Measurements from ENCODE around the gene PSME4.

PSME4 gene, protein sequence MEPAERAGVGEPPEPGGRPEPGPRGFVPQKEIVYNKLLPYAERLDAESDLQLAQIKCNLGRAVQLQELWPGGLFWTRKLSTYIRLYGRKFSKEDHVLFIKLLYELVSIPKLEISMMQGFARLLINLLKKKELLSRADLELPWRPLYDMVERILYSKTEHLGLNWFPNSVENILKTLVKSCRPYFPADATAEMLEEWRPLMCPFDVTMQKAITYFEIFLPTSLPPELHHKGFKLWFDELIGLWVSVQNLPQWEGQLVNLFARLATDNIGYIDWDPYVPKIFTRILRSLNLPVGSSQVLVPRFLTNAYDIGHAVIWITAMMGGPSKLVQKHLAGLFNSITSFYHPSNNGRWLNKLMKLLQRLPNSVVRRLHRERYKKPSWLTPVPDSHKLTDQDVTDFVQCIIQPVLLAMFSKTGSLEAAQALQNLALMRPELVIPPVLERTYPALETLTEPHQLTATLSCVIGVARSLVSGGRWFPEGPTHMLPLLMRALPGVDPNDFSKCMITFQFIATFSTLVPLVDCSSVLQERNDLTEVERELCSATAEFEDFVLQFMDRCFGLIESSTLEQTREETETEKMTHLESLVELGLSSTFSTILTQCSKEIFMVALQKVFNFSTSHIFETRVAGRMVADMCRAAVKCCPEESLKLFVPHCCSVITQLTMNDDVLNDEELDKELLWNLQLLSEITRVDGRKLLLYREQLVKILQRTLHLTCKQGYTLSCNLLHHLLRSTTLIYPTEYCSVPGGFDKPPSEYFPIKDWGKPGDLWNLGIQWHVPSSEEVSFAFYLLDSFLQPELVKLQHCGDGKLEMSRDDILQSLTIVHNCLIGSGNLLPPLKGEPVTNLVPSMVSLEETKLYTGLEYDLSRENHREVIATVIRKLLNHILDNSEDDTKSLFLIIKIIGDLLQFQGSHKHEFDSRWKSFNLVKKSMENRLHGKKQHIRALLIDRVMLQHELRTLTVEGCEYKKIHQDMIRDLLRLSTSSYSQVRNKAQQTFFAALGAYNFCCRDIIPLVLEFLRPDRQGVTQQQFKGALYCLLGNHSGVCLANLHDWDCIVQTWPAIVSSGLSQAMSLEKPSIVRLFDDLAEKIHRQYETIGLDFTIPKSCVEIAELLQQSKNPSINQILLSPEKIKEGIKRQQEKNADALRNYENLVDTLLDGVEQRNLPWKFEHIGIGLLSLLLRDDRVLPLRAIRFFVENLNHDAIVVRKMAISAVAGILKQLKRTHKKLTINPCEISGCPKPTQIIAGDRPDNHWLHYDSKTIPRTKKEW (N-terminal part only)

DNA sequence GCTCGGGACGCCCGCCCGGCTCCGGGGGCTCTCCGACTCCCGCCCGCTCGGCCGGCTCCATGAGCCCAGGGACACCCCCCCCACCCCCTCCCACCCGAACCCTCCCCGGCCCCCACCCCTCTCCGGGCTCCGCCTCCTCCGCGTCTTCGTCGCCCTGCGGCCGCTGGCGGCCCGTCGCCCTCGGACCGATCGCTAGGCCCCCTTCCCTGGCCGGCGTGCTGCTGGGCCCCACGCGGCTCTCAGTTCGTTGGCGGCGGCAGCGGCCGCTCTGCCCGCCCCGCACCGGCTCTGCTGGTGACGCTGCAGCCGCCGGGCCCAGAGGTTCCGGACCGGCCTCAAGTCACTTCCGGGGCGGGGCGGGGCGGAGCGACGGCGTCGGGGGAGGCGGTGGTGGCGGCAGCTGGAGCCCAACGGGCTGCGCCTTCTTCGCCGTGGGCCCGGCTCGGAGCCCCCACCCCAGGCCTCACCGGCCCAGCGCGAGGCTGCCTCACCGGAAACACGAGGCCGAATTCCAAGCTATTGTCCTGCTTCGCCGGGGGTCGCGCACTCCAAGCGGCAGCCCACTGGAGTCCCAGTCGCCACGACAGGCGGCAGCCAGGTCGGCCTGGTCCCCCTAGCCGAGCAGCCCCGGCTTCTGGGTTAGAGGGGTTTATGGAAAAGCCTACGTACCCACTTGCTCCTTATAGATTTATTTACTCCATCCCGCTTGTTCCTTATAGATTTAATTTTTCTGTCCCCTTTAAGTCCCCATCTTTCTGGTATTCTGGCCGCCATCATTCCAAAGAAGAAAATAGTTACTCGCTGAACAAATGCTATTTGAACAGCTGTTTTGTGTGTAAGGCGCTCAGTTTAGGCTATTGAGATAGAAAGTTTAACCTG, at the start of gene PSME4:
Gene PSME4 (minus strand): TSS at position 270 of the 879 bp plus-strand sequence. CDS start 209 bp downstream, at position 61.
- peak within 1 kb of the TSS; percentile 99 for H3K27ac ChIP-seq (ENCODE audit: low read depth, low read length)
- no peaks in the 10 kb centered on the region for H3K9me3 ChIP-seq (ENCODE audit: control insufficient read depth in 5 of 5, low read length in 5 of 5)
- peaks cover 8 to 21% (median 13%) of the 10 kb centered on the region in 5 donors for H3K36me3 ChIP-seq (ENCODE audit: control insufficient read depth in 5 of 5, insufficient read depth in 5 of 5, low read length in 5 of 5)
- no peaks in the 10 kb centered on the region for H3K27me3 ChIP-seq (ENCODE audit: control insufficient read depth in 5 of 5, insufficient read depth in 4 of 5, low read length in 5 of 5)
- H3K4me3 ChIP-seq (ENCODE audit: low read depth in 1 of 5, low read length in 5 of 5) = peak within 1 kb of the TSS; percentile 83 to 95 (median 94)
- H3K4me1 ChIP-seq (ENCODE audit: control insufficient read depth in 5 of 5, insufficient read depth in 5 of 5, low read length in 5 of 5) = peaks cover 0 to 32% (median 25%) of the 10 kb centered on the region in 5 donors
- peak within 1 kb of the TSS; percentile 96 to 100 (median 98) for H3K9ac ChIP-seq (ENCODE audit: low read length in 5 of 5)

DNA sequence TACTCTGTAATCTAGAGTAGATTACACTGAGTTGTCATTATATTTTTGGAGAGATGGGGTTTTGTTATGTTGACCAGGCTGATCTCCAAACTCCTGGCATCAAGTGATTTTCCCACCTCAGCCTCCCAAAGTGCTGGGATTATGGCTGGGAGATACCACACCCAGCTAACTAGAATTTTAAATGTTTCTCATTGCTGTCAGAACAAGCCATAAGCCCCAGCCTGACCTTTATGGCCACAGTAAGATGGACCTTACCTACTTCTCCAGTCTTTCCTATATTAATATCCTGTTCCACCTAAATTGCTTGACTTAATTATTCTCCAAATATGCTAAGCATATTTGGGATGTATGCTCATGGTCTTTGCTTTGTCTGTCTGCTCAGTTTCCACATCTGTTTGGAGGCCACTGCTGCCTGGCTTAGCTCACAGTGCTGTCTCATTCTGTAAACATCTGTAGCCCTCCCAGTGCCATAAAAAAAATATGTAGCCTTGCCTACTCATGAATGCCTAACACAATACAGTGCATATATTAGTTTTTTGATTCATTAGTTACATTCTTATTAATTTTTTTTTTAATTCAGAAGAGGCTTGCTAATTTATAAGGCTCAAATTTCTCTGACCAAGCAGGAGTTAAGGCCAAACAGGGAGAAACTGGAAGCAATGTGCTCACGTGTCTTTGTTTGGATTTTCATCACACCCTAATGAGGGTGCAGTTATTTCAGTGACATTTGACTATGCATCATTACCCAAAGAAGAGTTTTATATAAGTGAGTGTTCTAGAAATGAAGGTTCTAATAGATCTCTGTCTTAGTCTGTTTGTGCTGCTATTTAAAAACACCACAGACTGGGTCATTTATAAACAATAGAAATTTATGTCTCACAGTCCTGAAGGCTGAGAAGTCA, 45.3 kb upstream of the PSME4 start:
- no peak overlapping the region for H3K27ac ChIP-seq (ENCODE audit: low read depth, low read length)
- H3K27me3 ChIP-seq (ENCODE audit: control insufficient read depth in 5 of 5, insufficient read depth in 4 of 5, low read length in 5 of 5) = no peaks in the 10 kb centered on the region
- H3K9me3 ChIP-seq (ENCODE audit: control insufficient read depth in 5 of 5, low read length in 5 of 5) = peaks cover 0 to 5% (median 3%) of the 10 kb centered on the region in 5 donors
- no peak overlapping the region for H3K4me3 ChIP-seq (ENCODE audit: low read depth in 1 of 5, low read length in 5 of 5)
- H3K4me1 ChIP-seq (ENCODE audit: control insufficient read depth in 5 of 5, insufficient read depth in 5 of 5, low read length in 5 of 5) = peaks cover 0 to 14% (median 3%) of the 10 kb centered on the region in 5 donors
- no peak overlapping the region for H3K9ac ChIP-seq (ENCODE audit: low read length in 5 of 5)
- peaks cover 0 to 3% (median 0%) of the 10 kb centered on the region in 5 donors for H3K36me3 ChIP-seq (ENCODE audit: control insufficient read depth in 5 of 5, insufficient read depth in 5 of 5, low read length in 5 of 5)

DNA sequence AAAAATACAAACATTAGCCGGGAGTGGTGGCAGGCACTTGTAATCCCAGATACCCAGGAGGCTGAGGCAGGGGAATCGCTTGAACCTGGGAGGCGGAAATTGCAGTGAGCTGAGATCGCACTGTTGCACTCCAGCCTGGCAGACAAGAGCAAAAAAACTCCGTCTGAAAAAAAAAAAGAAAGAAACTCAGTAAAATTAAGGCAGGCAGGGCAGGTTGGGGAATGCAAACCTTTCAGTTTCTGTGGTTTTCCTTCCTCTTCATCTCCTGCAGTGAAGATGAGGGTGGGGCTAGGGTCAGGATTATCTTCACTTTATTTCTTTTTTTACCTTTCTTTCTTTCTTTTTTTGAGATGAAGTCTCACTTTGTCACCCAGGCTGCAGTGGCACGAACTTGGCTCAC, 43.2 kb upstream of the PSME4 start:
- H3K36me3 ChIP-seq (ENCODE audit: control insufficient read depth in 5 of 5, insufficient read depth in 5 of 5, low read length in 5 of 5) = peaks cover 0 to 3% (median 0%) of the 10 kb centered on the region in 5 donors
- H3K27me3 ChIP-seq (ENCODE audit: control insufficient read depth in 5 of 5, insufficient read depth in 4 of 5, low read length in 5 of 5) = no peaks in the 10 kb centered on the region
- no peak overlapping the region for H3K4me3 ChIP-seq (ENCODE audit: low read depth in 1 of 5, low read length in 5 of 5)
- no peaks in the 10 kb centered on the region for H3K9me3 ChIP-seq (ENCODE audit: control insufficient read depth in 5 of 5, low read length in 5 of 5)
- H3K4me1 ChIP-seq (ENCODE audit: control insufficient read depth in 5 of 5, insufficient read depth in 5 of 5, low read length in 5 of 5) = peaks cover 0 to 14% (median 3%) of the 10 kb centered on the region in 5 donors
- H3K9ac ChIP-seq (ENCODE audit: low read length in 5 of 5) = no peak overlapping the region
- no peak overlapping the region for H3K27ac ChIP-seq (ENCODE audit: low read depth, low read length)

DNA sequence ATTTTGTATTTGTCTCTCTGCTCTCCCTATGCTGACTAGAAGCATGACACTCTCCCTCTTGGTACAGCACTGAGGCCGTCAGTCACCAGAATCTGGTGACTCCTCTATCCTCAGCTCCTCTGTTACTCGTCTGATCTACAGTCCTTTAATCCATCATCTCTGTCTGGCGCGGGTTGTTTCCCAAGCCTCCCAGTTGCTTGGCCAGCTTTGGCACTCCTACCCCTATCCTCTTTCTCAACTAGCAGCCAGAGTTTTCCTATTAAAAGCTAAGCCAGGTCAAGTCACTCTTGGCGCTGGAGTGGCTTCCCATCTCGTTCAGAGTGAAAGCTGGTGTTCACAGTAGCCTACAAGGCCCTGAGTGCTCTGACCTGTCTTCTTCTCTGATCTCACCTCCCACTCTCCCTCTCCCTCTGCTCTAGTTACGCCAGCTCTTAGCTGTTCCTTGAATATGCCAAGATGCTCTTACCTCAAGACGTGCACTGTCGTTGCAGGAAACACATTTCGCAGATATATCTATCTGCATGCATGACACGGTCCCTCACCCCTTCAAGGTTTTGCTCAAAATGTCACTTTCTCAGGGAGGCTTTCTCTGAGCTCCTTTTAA, 41.8 kb upstream of the PSME4 start:
- Histone ChIP-seq H3K9ac (ENCODE audit: low read length in 5 of 5) (no peak overlapping the region), H3K4me1 (ENCODE audit: control insufficient read depth in 5 of 5, insufficient read depth in 5 of 5, low read length in 5 of 5) (peaks cover 0 to 14% (median 3%) of the 10 kb centered on the region in 5 donors), H3K27me3 (ENCODE audit: control insufficient read depth in 5 of 5, insufficient read depth in 4 of 5, low read length in 5 of 5) (no peaks in the 10 kb centered on the region), H3K27ac (ENCODE audit: low read depth, low read length) (no peak overlapping the region), H3K9me3 (ENCODE audit: control insufficient read depth in 5 of 5, low read length in 5 of 5) (no peaks in the 10 kb centered on the region), H3K36me3 (ENCODE audit: control insufficient read depth in 5 of 5, insufficient read depth in 5 of 5, low read length in 5 of 5) (no peaks in the 10 kb centered on the region), H3K4me3 (ENCODE audit: low read depth in 1 of 5, low read length in 5 of 5) (no peak overlapping the region)

DNA sequence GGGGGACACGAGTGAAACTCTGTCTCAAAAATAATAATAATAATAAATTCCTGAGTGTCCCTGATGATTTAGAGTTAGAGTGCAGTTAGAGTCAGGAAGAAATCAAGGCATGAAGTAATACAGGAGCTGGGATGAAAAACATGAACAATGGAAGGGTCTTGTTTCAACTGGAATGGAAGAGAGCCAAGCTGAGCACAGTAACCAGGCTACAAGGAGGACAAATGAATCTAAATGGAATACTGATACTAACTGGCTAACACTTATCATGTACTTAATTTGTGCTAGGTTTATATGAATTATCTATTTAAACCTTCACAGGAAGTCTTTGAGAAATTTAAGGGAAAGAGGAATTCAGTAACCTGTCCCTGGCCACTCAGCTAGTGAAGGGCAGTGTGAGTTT, 38.8 kb upstream of the PSME4 start:
- Histone ChIP-seq H3K9ac (ENCODE audit: low read length in 5 of 5) (no peak overlapping the region), H3K27ac (ENCODE audit: low read depth, low read length) (no peak overlapping the region), H3K27me3 (ENCODE audit: control insufficient read depth in 5 of 5, insufficient read depth in 4 of 5, low read length in 5 of 5) (no peaks in the 10 kb centered on the region), H3K4me1 (ENCODE audit: control insufficient read depth in 5 of 5, insufficient read depth in 5 of 5, low read length in 5 of 5) (peaks cover 0 to 7% (median 3%) of the 10 kb centered on the region in 5 donors), H3K36me3 (ENCODE audit: control insufficient read depth in 5 of 5, insufficient read depth in 5 of 5, low read length in 5 of 5) (no peaks in the 10 kb centered on the region), H3K9me3 (ENCODE audit: control insufficient read depth in 5 of 5, low read length in 5 of 5) (no peaks in the 10 kb centered on the region), H3K4me3 (ENCODE audit: low read depth in 1 of 5, low read length in 5 of 5) (no peak overlapping the region)

DNA sequence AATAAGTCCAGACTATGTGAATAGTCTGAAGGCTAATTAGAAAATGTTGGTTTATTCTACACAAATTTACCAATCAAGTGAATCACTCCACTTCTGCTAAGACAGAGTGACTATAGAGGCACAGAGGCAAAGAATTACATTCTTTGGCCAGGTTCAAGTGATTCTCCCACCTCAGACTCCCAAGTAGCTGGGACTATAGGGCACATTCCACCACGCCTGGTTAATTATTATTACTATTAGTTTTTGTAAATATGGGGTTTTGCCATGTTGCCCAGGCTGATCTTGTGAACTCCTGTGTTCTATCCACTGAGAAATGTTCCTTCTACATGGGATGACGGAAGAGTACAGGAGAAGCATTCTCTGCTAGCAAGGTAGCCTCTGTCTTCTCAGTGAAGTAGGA, 37.6 kb upstream of the PSME4 start:
- no peak overlapping the region for H3K4me3 ChIP-seq (ENCODE audit: low read depth in 1 of 5, low read length in 5 of 5)
- H3K4me1 ChIP-seq (ENCODE audit: control insufficient read depth in 5 of 5, insufficient read depth in 5 of 5, low read length in 5 of 5) = peaks cover 0 to 7% (median 3%) of the 10 kb centered on the region in 5 donors
- no peak overlapping the region for H3K27ac ChIP-seq (ENCODE audit: low read depth, low read length)
- H3K9me3 ChIP-seq (ENCODE audit: control insufficient read depth in 5 of 5, low read length in 5 of 5) = no peaks in the 10 kb centered on the region
- H3K36me3 ChIP-seq (ENCODE audit: control insufficient read depth in 5 of 5, insufficient read depth in 5 of 5, low read length in 5 of 5) = peaks cover 0 to 2% (median 0%) of the 10 kb centered on the region in 5 donors
- H3K9ac ChIP-seq (ENCODE audit: low read length in 5 of 5) = no peak overlapping the region
- H3K27me3 ChIP-seq (ENCODE audit: control insufficient read depth in 5 of 5, insufficient read depth in 4 of 5, low read length in 5 of 5) = no peaks in the 10 kb centered on the region

DNA sequence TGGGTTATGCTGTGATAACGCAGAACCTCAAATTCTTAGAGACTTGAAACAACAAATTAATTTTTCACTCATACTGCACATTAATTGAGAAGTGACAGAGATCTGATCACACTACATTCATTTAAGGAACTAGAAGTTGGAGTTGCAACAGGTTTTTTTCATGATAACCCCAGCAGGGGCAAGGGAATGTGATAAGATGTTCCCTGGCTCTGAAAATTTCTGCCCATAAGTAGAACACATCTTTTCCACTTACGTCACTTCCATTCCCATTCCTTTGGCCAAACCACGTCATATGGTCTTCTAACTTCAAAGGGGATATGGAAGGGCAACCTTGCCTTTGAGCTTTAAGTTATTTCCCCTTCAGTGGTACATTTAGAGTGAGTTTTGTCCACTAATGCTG, 29.7 kb upstream of the PSME4 start:
- Histone ChIP-seq H3K4me1 (ENCODE audit: control insufficient read depth in 5 of 5, insufficient read depth in 5 of 5, low read length in 5 of 5) (peaks cover 0 to 4% (median 0%) of the 10 kb centered on the region in 5 donors), H3K27me3 (ENCODE audit: control insufficient read depth in 5 of 5, insufficient read depth in 4 of 5, low read length in 5 of 5) (no peaks in the 10 kb centered on the region), H3K4me3 (ENCODE audit: low read depth in 1 of 5, low read length in 5 of 5) (no peak overlapping the region), H3K36me3 (ENCODE audit: control insufficient read depth in 5 of 5, insufficient read depth in 5 of 5, low read length in 5 of 5) (peaks cover 0 to 2% (median 0%) of the 10 kb centered on the region in 5 donors), H3K9ac (ENCODE audit: low read length in 5 of 5) (no peak overlapping the region), H3K27ac (ENCODE audit: low read depth, low read length) (no peak overlapping the region), H3K9me3 (ENCODE audit: control insufficient read depth in 5 of 5, low read length in 5 of 5) (no peaks in the 10 kb centered on the region)

DNA sequence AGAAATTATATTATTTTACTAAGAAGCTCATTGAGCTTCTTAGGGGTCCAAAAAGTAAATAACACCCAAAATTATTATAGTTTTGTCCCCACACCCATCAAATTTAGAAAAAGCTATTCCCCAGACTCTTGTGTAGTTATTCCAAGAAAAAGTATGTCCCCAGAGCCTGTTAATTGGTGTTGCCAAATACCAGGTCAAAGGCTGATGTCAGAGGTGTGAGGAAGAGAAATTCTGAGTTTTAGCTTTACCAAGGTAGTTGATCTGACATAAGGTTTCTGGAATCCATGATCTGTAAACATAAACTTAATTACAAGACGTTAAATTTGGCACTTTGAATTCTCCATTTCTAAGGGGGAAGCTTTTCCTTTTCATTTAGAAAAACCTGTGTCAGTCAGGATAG, 29.3 kb upstream of the PSME4 start:
- Histone ChIP-seq H3K9me3 (ENCODE audit: control insufficient read depth in 5 of 5, low read length in 5 of 5) (no peaks in the 10 kb centered on the region), H3K4me1 (ENCODE audit: control insufficient read depth in 5 of 5, insufficient read depth in 5 of 5, low read length in 5 of 5) (peaks cover 0 to 4% (median 0%) of the 10 kb centered on the region in 5 donors), H3K27me3 (ENCODE audit: control insufficient read depth in 5 of 5, insufficient read depth in 4 of 5, low read length in 5 of 5) (no peaks in the 10 kb centered on the region)

More for the DNA sequence above, 29.3 kb upstream of the PSME4 start:
- Histone ChIP-seq H3K9ac (ENCODE audit: low read length in 5 of 5) (no peak overlapping the region), H3K4me3 (ENCODE audit: low read depth in 1 of 5, low read length in 5 of 5) (no peak overlapping the region), H3K27ac (ENCODE audit: low read depth, low read length) (no peak overlapping the region), H3K36me3 (ENCODE audit: control insufficient read depth in 5 of 5, insufficient read depth in 5 of 5, low read length in 5 of 5) (peaks cover 0 to 2% (median 0%) of the 10 kb centered on the region in 5 donors)

All from subcutaneous abdominal adipose tissue (tissue), 5 donors.